T follicular helper cell (primary cell): ENCODE results near the gene ZNF385C.
A peak's percentile ranks its signal among the peaks of the same experiment; 100 is the strongest.

Experiments used
- DNase-seq: peaks from one replicate; pipeline ENCODE4 v3.0.0-alpha.2; 2020; ENCODE audit warnings: low read depth

Gene ZNF385C

DNA sequence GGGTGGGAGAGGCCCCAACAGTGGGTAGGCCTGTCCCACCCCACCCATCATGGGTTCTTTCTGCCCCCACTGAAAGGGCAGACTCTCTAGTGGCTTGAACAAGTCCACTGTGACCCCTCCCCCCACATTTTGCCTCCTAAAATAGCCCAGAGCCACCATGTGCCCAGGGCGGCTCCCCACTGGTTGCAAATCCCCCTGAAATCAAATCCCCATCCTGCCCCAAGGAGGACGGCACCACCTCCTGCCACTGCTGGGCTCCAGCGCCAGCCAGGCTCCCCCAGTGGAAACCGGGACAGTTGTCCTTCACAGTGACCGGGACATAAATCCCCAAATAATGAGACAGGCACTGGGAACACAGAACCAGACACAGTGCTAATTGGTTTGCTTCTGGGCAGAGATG lies 20.5 kb downstream of the ZNF385C start:
- DNase-seq: no peak

DNA sequence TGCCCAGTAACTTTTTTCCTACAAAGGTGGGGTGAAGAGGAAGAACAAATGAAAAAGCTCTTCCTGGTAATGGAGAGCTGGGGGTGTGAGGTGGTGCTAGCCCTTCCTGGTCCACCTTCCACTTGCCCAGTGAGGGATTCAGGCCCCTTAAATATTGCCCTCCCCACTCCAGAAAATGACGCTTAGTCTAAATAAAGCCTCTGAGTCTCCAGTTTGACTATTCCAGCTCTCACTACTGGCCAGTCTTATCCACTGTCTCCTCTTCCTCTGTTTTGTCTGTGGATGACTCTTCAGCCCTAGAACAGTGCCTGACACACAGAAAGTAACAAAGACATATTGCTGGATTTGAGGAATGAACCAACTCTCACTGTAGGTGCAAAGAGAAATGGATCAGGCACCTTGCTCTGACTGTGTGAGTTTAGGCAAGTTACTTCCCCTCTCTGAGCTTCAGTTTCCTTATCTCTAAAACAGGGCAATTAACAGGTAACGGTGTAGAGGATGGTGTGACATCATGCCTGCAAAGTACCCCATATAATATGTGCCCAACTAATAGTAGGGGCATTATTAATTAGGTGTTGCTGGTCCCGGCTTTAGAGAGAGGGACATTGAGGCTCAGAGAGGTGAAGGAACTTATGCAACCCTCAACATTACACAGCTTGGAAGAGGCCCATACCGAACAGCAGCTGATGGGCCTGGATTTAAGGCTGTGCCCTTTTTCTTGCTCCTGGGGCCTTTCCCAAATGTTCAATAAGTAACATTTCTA lies 21.3 kb downstream of the ZNF385C start:
- DNase-seq: no peak

- no peak for DNase-seq
Measured at GRCh38 chr17:42075789-42076188, 22.5 kb downstream of the ZNF385C start.

- DNase-seq: no peak
Measured at GRCh38 chr17:42072323-42073187, 25.7 kb downstream of the ZNF385C start.

GRCh38 chr17:42071810-42072209 lies 26.5 kb downstream of the ZNF385C start:
- DNase-seq: no peak

DNA sequence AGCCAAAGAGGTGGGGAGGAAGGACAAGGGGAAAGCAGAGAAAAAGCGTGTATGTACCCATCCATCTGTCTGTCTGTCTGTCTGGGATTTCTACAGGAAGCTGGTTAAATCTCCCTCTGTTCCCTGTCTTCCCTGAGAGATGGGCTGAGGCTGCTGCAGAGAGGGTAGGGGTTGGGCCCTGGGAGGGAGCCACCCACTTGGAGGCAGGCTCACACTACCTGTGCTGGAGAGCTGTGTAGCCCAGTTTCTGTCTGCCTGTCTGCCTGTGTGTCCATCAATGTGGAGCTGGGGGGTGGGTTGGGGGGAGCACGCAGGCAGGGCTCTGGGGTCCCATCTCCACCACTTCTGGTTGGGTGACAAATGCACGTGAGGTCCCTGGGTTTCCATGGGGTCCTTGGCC lies 29.3 kb downstream of the ZNF385C start:
- DNase-seq: no peak

GRCh38 chr17:42067371-42068091 lies 30.7 kb downstream of the ZNF385C start:
- DNase-seq: peak; percentile 53

DNA sequence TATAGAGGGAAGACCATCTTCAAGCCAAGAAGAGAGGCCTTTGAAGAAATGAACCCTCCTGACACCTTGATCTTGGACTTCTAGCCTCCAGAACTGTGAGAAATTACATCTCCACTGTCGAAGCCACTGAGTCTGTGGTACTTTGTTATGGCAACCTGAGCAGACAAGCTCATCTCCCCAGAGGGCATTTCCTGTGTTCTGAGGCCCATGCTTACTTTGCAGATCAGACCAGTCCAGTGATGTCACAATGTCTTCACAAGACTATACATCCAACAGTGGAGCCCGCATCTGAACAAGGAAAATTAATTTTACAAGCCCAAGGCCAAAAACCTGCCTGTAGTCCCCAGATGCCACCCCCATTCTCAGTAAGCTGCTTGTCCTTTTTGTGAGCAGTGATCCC lies 33.1 kb downstream of the ZNF385C start:
- no peak for DNase-seq

GRCh38 chr17:42062681-42063080 lies 35.6 kb downstream of the ZNF385C start:
- no peak for DNase-seq

GRCh38 chr17:42061646-42062487 lies 36.4 kb downstream of the ZNF385C start:
- DNase-seq: no peak

GRCh38 chr17:42060231-42060630 lies 38.0 kb downstream of the ZNF385C start:
- DNase-seq: no peak

DNA sequence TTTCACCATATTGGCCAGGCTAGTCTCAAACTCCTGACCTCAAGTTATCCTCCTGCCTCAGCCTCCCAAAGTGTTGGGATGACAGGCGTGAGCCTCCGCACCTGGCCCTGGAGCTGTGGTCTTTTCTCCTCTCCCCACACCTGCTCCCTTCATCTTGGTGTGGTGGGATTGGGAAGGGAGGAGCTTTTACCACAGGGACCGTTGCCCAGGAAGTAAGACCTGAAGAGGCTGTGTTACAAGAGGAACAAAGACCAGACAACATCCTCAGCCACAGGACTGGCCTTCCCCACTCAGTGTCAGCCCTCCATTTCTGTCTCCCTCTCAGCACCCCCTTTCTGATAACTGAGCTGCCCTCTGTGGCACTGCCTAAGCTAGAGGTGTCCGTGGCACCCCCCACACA lies 38.5 kb downstream of the ZNF385C start:
- DNase-seq: no peak

DNA sequence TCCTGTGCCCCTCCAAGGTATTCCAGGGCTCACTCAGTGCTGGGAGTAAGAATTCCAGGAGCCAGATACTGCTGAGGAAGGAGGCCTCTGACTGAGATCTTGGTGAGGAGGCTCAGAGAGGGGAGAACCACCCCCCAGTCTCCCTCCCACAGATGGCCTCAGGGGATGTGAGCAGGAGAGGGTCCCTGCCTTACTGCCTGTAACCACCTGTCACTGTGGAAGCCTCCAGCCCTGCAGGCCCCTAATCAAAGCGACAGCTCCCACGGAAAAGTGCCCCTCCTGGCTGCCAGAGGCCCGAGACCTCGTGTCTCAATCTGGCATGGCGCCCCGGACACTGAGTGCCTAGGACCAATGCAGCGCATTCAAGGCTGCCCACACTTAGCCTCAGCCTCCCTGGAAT lies 40.2 kb downstream of the ZNF385C start:
- no peak for DNase-seq

DNA sequence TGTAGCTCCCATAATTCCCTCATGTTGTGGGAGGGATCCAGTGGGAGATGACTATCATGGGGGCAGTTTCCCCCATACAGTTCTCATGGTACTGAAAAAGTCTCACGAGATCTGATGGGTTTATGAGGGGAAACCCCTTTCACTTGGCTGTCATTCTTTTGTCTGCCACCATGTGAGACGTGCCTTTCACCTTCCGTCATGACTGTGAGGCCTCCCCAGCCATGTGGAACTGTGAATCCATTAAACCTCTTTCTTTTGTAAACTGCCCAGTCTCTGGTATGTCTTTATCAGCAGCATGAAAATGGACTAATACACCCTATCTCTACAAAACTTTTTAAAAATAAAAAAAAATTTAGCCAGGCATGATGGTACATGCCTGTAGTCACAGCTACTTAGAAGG lies 41.6 kb downstream of the ZNF385C start:
- no peak for DNase-seq

DNA sequence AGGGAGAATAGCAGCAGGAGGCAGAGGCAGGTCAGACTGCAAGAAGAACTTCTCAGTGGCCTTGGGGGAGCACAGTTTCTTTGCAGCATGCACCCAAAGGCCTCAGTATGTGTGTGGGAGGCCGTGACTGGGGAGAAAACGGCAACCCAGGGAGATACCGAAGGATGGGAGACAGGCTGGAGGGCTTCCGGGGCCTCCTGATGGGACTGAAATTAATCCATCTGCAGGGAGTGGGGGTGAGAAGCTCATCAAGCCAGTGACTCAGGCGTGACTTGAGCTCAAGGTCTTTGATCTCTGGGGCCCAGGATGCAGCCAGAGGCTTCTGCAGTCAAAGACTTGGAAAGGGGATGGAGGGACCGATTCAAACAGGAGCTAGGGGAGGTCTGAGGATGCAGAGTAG lies 42.8 kb downstream of the ZNF385C start:
- DNase-seq: no peak

- DNase-seq: no peak
Measured at GRCh38 chr17:42055027-42055426, 43.2 kb downstream of the ZNF385C start.

DNA sequence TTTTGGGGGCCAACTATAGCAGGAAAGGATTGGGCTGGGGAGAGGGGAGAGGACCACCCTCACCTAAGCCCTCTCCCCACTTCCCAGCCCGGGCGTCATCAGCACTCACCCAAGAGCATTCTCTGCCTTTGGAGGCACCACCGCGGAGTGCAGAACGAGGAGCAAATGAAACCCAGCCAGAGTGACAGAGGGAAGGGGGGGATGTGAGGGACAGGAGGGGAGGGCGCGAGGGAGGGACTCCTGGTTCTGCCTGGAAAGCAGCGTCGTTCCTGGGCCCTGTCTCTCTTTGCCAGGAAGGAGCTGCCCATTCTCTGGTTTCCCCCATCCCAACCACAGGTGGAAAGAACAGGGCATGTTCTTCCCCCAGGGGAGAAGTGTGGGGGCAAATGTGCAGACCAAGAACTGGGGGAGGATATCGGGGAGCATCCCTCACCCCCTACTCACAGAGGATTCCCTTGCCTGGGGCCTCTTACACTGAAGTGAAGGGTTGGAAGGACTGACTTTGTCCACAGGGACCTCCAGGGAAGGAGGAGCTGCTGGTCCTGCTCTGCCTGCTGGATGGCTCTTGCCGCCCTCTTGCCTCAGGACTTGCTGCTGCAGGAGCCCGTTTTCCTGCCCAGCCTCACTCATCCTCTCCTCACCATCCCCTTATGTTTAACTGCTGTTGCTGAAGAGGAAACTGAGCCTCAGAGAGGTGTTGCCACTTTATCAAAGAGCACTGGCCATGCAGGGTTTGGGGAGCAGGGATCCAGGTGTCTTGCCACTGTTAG lies 44.4 kb downstream of the ZNF385C start:
- DNase-seq: no peak

DNA sequence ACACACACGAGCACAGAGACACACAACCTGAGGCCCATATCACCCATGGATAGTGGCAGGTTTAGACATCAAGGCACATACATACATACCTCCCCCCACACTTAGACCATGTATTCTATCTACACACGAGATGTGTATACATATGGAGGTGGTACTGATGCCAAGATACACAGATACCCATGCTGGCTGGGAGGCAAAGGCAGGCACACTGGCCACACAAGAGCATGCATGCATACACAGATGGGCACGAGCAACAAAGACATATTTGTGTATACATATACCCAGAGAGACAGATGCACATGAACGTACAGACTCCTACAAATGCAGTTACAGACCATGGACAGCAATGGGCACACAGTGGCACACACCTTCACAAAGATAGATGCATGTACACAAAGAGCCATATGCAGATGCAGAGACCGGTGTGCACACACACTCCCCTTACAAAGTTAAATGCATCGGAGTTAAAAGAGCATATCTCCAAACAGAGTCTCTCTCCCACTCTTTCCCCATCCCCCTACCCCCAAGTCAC lies 45.9 kb downstream of the ZNF385C start:
- no peak for DNase-seq

- DNase-seq: no peak
Measured at GRCh38 chr17:42051645-42052044, 46.6 kb downstream of the ZNF385C start.

- no peak for DNase-seq
Measured at GRCh38 chr17:42051013-42051400, 47.3 kb downstream of the ZNF385C start.
